WTC11 (cell line): ENCODE measurements around the gene LZTS2.

Experiments
- CREB1 ChIP-seq: sonication (generic); formaldehyde crosslinking; IDR thresholded peaks from 2 replicates; pipeline ENCODE4 v1.8.0; 2023; ENCODE audit warnings: mild to moderate bottlenecking, missing genetic modification reagents
- CTCF ChIP-seq: fragments of 200-600 bp; IDR thresholded peaks from 2 replicates; pipeline ENCODE4 v1.8.0; 2022; ENCODE audit warnings: antibody characterized with exemption
- HMGXB4 ChIP-seq: sonication (generic); formaldehyde crosslinking; IDR thresholded peaks from 2 replicates; pipeline ENCODE4 v1.8.1; 2023; ENCODE audit warnings: mild to moderate bottlenecking, moderate library complexity, missing genetic modification reagents
- NR3C1 ChIP-seq: sonication (generic); formaldehyde crosslinking; conservative IDR thresholded peaks from 2 replicates; pipeline ENCODE4 v1.8.1; 2023; ENCODE audit warnings: low read depth, mild to moderate bottlenecking, missing genetic modification reagents
- SMAD4 ChIP-seq: sonication (generic); formaldehyde crosslinking; IDR thresholded peaks from 2 replicates; pipeline ENCODE4 v1.8.0; 2022; ENCODE audit warnings: mild to moderate bottlenecking, missing genetic modification reagents
- SP1 ChIP-seq: sonication (generic); formaldehyde crosslinking; conservative IDR thresholded peaks from 2 replicates; pipeline ENCODE4 v1.8.1; 2022; ENCODE audit warnings: missing genetic modification reagents
- TEAD4 ChIP-seq: sonication (generic); formaldehyde crosslinking; IDR thresholded peaks from 2 replicates; pipeline ENCODE4 v1.8.0; 2022; ENCODE audit warnings: mild to moderate bottlenecking, missing genetic modification reagents
- ZNF416 ChIP-seq: fragments of 250-450 bp; sonication (Bioruptor Pico); IDR thresholded peaks from 2 replicates; pipeline ENCODE4 v1.9.0; 2021; ENCODE audit warnings: mild to moderate bottlenecking, inconsistent platforms
- TF ChIP-seq, protein P1 (sequence below): sonication (generic); formaldehyde crosslinking; IDR thresholded peaks from 2 replicates; pipeline ENCODE4 v1.8.1; 2023; ENCODE audit warnings: mild to moderate bottlenecking, missing genetic modification reagents, moderate library complexity
- TF ChIP-seq, protein P2 (sequence below): sonication (generic); formaldehyde crosslinking; IDR thresholded peaks from 2 replicates; pipeline ENCODE4 v1.8.1; 2022; ENCODE audit warnings: low read depth, missing genetic modification reagents, borderline replicate concordance

GRCh38 chr10:101007099-101007711 is 7.6 kb downstream of the LZTS2 start:
- no peak for TF ChIP-seq CTCF
- TF ChIP-seq NR3C1 (CRISPR knock-in tag), result no peak
- TF ChIP-seq SP1 (CRISPR knock-in tag), result no peak
- TF ChIP-seq, protein P1, sequence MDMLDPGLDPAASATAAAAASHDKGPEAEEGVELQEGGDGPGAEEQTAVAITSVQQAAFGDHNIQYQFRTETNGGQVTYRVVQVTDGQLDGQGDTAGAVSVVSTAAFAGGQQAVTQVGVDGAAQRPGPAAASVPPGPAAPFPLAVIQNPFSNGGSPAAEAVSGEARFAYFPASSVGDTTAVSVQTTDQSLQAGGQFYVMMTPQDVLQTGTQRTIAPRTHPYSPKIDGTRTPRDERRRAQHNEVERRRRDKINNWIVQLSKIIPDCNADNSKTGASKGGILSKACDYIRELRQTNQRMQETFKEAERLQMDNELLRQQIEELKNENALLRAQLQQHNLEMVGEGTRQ (CRISPR knock-in tag), result no peak
- TF ChIP-seq, protein P2, sequence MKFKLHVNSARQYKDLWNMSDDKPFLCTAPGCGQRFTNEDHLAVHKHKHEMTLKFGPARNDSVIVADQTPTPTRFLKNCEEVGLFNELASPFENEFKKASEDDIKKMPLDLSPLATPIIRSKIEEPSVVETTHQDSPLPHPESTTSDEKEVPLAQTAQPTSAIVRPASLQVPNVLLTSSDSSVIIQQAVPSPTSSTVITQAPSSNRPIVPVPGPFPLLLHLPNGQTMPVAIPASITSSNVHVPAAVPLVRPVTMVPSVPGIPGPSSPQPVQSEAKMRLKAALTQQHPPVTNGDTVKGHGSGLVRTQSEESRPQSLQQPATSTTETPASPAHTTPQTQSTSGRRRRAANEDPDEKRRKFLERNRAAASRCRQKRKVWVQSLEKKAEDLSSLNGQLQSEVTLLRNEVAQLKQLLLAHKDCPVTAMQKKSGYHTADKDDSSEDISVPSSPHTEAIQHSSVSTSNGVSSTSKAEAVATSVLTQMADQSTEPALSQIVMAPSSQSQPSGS, result no peak
- TF ChIP-seq ZNF416 (CRISPR knock-in tag), result no peak
- no peak for TF ChIP-seq HMGXB4 (CRISPR knock-in tag)
- TF ChIP-seq CREB1 (CRISPR knock-in tag), result no peak
- no peak for TF ChIP-seq TEAD4 (CRISPR knock-in tag)
- TF ChIP-seq SMAD4 (CRISPR knock-in tag), result no peak
